ENCODE measurements around the gene SLC1A3.

The SLC1A3 gene

GRCh38 chr5:36660397-36661049 lies 54.1 kb downstream of the SLC1A3 start:
- H3K27me3 ChIP-seq (ENCODE audit: low read depth, low read length): no peaks in the 10 kb centered on the region
- no peak overlapping the region for H3K4me3 ChIP-seq (ENCODE audit: low read length)
- no peak overlapping the region for H3K27ac ChIP-seq (ENCODE audit: low read length)
- no peaks in the 10 kb centered on the region for H3K36me3 ChIP-seq (replicated peaks; ENCODE audit: low read depth, low read length)
- H2AFZ ChIP-seq (ENCODE audit: low read depth, low read length): no peak overlapping the region
- no peaks in the 10 kb centered on the region for H3K79me2 ChIP-seq (ENCODE audit: low read length)
- H3K9ac ChIP-seq (ENCODE audit: low read length): no peak overlapping the region
- TF ChIP-seq EZH2phosphoT487 (IDR thresholded peaks at IDR 0.05; ENCODE audit: low read depth): no peak
- TF ChIP-seq CTCF (IDR thresholded peaks at IDR 0.05; ENCODE audit: low read depth, low read length): no peak
- H3K9me3 ChIP-seq (ENCODE audit: insufficient read depth, low read length): no peaks in the 10 kb centered on the region
- no peaks in the 10 kb centered on the region for H3K4me1 ChIP-seq (ENCODE audit: low read length)
- no peak overlapping the region for H3K4me2 ChIP-seq (ENCODE audit: low read length)
- no peaks in the 10 kb centered on the region for H4K20me1 ChIP-seq (ENCODE audit: insufficient read depth, low read length)

- no peak for TF ChIP-seq EZH2phosphoT487 (IDR thresholded peaks at IDR 0.05; ENCODE audit: low read depth)
- no peak for TF ChIP-seq CTCF (IDR thresholded peaks at IDR 0.05; ENCODE audit: low read depth, low read length)
- Histone ChIP-seq H3K27me3 (ENCODE audit: low read depth, low read length) (no peaks in the 10 kb centered on the region), H3K4me1 (ENCODE audit: low read length) (no peaks in the 10 kb centered on the region)
These were observed 55.2 kb downstream of the SLC1A3 start for GRCh38 chr5:36661456-36662220.

GRCh38 chr5:36662291-36662851 lies 56.0 kb downstream of the SLC1A3 start:
- Histone ChIP-seq H3K27ac (ENCODE audit: low read length) (no peak overlapping the region), H3K4me1 (ENCODE audit: low read length) (no peaks in the 10 kb centered on the region), H3K27me3 (ENCODE audit: low read depth, low read length) (no peaks in the 10 kb centered on the region), H3K9me3 (ENCODE audit: insufficient read depth, low read length) (no peaks in the 10 kb centered on the region), H3K36me3 (replicated peaks; ENCODE audit: low read depth, low read length) (no peaks in the 10 kb centered on the region), H3K4me2 (ENCODE audit: low read length) (no peak overlapping the region), H3K9ac (ENCODE audit: low read length) (no peak overlapping the region), H4K20me1 (ENCODE audit: insufficient read depth, low read length) (no peaks in the 10 kb centered on the region), H2AFZ (ENCODE audit: low read depth, low read length) (no peak overlapping the region), H3K79me2 (ENCODE audit: low read length) (no peaks in the 10 kb centered on the region), H3K4me3 (ENCODE audit: low read length) (no peak overlapping the region)
- TF ChIP-seq EZH2phosphoT487 (IDR thresholded peaks at IDR 0.05; ENCODE audit: low read depth): no peak
- TF ChIP-seq CTCF (IDR thresholded peaks at IDR 0.05; ENCODE audit: low read depth, low read length): no peak

More at GRCh38 chr5:36661456-36662220, 55.2 kb downstream of the SLC1A3 start:
- Histone ChIP-seq H3K4me2 (ENCODE audit: low read length) (no peak overlapping the region), H3K27ac (ENCODE audit: low read length) (no peak overlapping the region), H3K9ac (ENCODE audit: low read length) (no peak overlapping the region), H2AFZ (ENCODE audit: low read depth, low read length) (no peak overlapping the region), H3K9me3 (ENCODE audit: insufficient read depth, low read length) (no peaks in the 10 kb centered on the region), H4K20me1 (ENCODE audit: insufficient read depth, low read length) (no peaks in the 10 kb centered on the region), H3K4me3 (ENCODE audit: low read length) (no peak overlapping the region), H3K36me3 (replicated peaks; ENCODE audit: low read depth, low read length) (no peaks in the 10 kb centered on the region), H3K79me2 (ENCODE audit: low read length) (no peaks in the 10 kb centered on the region)

- Histone ChIP-seq H3K4me3 (ENCODE audit: low read length) (no peak overlapping the region), H2AFZ (ENCODE audit: low read depth, low read length) (no peak overlapping the region), H3K4me2 (ENCODE audit: low read length) (no peak overlapping the region), H3K4me1 (ENCODE audit: low read length) (no peaks in the 10 kb centered on the region), H3K27ac (ENCODE audit: low read length) (no peak overlapping the region), H3K27me3 (ENCODE audit: low read depth, low read length) (no peaks in the 10 kb centered on the region), H3K9ac (ENCODE audit: low read length) (no peak overlapping the region), H4K20me1 (ENCODE audit: insufficient read depth, low read length) (no peaks in the 10 kb centered on the region), H3K79me2 (ENCODE audit: low read length) (no peaks in the 10 kb centered on the region), H3K9me3 (ENCODE audit: insufficient read depth, low read length) (no peaks in the 10 kb centered on the region), H3K36me3 (replicated peaks; ENCODE audit: low read depth, low read length) (no peaks in the 10 kb centered on the region)
- TF ChIP-seq CTCF (IDR thresholded peaks at IDR 0.05; ENCODE audit: low read depth, low read length) (no peak), EZH2phosphoT487 (IDR thresholded peaks at IDR 0.05; ENCODE audit: low read depth) (no peak)
These were observed 58.4 kb downstream of the SLC1A3 start for GRCh38 chr5:36664766-36665165.

Measured in OCI-LY3 (cell line).